SKM-1 treated with dmso at 0.1 percent for 144 hours (cell line): Measurements from ENCODE around the gene ZNHIT1.
A peak's percentile ranks its signal among the peaks of the same experiment; 100 is the strongest.

Experiments used
- DNase-seq: peaks from one replicate; lab custom pipeline; 2025; ENCODE audit not compliant: unreplicated experiment; lab: John Stamatoyannopoulos, UW

Gene ZNHIT1

GRCh38 chr7:101217388-101218235, at the start of gene ZNHIT1, which contains the start of gene PLOD3:
Gene ZNHIT1, plus strand, starts transcription at chr7:101218165. Its CDS starts 31 bp downstream, at chr7:101218196.
Gene PLOD3, minus strand, starts transcription at chr7:101217581. Its CDS starts 307 bp downstream, at chr7:101217274.
- peak; percentile 97 for DNase-seq

DNA sequence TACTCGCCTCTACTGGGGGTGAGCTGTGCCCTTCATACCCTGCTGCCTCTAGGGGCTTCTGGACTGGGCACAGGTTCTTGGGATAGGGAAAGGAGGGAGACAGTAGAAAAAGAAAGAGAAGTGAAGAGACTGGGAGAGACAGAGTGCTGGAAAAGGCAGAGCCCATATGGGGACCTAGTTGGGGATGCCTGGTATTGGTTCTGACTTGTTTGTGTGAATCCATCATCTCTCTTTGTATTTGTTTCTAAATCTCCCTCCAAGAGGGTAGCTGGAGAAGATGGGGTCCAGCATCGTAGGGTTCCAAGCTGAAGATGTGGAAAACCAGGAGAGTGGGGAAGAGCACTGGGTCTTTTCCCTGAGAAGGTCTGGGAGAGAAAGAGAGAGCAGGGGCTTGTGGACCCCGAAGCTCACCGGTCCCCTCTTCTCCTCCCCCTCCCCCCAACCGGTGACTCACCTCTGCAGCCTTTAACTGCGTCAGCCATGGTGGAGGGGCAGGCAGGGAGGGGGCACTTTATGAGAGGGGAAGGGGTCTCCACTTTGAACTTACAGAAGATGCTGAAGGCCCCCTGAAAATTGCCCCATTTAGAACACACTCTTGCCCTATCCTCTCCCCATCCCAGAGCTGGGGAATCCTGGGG, 49.4 kb upstream of the ZNHIT1 start:
- DNase-seq, result no peak

GRCh38 chr7:101169110-101169837, 48.7 kb upstream of the ZNHIT1 start:
- no peak for DNase-seq

- DNase-seq, result peak; percentile 18
These were observed 48.0 kb upstream of the ZNHIT1 start for GRCh38 chr7:101169838-101170551.

- no peak for DNase-seq
These were observed 47.1 kb upstream of the ZNHIT1 start for GRCh38 chr7:101170617-101171441.

GRCh38 chr7:101171442-101171837, 46.5 kb upstream of the ZNHIT1 start:
- DNase-seq, result no peak

DNA sequence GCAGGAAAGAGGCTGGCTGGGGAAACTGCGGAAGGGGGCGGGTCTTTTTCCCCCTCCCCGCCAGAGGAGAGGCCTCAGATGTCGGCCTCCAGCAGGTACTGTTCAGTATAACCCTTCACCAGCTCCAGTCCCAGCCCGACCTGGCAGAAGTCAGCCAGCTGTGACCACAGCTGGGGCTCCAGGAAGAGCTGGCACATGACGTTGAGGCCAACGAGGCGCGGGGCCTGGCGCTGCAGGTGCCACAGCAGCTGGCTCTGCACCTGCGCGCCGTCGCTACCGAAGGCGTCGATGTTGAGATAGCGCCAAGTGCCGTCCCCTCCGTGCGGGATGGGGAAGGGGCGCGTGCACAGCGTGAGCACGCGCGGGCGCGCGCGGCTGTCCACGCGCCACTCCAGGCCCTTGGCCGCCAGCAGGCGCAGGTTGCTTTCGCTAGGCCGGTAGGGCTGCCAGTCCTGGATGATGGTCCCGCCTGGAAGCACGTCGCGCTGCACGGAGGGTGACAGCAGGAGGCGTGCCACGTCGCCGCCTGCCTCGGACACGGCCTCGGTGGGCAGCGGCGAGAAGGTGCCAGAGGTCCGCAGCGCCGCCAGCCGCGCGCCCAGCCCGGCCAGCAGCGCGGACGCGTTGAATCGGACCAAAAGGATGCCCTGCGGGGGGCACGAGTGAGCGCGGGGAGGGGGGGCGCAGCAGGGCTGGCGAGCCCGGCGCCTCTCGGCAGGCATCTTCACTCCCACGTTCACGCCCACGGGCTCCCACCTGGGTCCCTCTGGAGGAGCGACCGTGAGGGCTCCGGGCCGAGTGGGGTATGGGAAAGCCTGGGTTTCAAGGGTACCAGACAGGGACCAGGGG, 45.7 kb upstream of the ZNHIT1 start:
- DNase-seq, result no peak

DNA sequence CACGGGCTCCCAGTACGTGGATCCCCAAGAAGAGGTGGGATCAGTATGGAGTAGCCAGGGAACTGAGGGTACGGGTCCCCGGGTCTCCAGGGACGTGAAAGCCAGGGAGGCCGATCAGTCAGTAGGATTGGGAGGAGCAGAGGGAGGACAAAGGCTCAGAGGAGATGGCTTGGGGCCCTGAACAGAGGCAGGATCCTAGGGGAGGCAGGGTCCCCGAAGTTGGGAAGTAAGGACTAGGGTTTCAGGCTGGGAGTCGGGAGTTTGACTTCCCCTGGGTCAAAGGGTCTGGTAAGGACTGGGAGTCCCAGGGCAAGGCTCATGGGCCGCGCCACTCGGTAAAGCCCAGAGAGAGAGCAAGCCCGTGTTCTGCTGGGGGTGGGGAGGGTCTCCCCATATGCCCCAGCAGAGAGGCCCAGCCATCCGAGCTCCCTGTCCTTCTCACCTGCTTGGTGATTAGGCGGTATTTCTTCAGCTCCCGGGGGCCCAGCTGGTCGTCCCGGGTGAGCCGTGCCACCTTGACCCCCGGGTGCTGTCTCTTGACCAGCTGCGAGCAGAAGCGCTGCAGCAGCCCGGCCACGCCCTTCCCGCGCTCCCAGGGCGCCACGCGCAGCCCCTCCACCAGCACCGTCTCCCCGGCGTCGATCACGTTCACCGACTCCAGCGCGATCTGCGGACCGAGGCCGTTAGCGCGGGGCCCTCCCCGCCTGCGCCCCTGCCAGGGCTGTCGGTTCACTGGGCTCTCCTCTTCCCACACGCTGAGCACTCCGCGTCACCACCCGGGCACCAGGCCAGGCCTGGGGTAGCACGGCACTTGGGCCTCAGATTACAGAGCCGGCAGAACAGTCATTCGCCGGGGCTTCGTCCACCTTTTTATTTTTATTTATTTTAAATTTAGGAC, 44.9 kb upstream of the ZNHIT1 start:
- DNase-seq, result no peak

GRCh38 chr7:101173752-101174244, 44.2 kb upstream of the ZNHIT1 start:
- no peak for DNase-seq

- no peak for DNase-seq
These were observed 43.6 kb upstream of the ZNHIT1 start for GRCh38 chr7:101174322-101174854.

GRCh38 chr7:101175664-101176063, 42.3 kb upstream of the ZNHIT1 start:
- no peak for DNase-seq

GRCh38 chr7:101177644-101178043, 40.3 kb upstream of the ZNHIT1 start:
- no peak for DNase-seq

GRCh38 chr7:101179117-101179516, 38.8 kb upstream of the ZNHIT1 start:
- no peak for DNase-seq

GRCh38 chr7:101179713-101180112, 38.3 kb upstream of the ZNHIT1 start:
- DNase-seq, result no peak

GRCh38 chr7:101180130-101180755, 37.7 kb upstream of the ZNHIT1 start, which contains the start of gene NAT16:
Gene NAT16, minus strand, starts transcription at chr7:101180293. Its CDS starts 5,486 bp downstream, at chr7:101174807.
- DNase-seq, result no peak

- no peak for DNase-seq
These were observed 32.6 kb upstream of the ZNHIT1 start for GRCh38 chr7:101185258-101185839.

- no peak for DNase-seq
These were observed 31.8 kb upstream of the ZNHIT1 start for GRCh38 chr7:101186194-101186593.
